GM10266 (cell line): ENCODE results near the gene HUS1B.

Source experiments
- DNase-seq: peaks from one replicate; pipeline ENCODE4 v3.0.0; 2012; ENCODE audit errors: extremely low spot score
- TF ChIP-seq, protein P1 (sequence below): IDR thresholded peaks from 2 replicates; pipeline ENCODE4 v1.5.1; 2012; ENCODE audit warnings: mild to moderate bottlenecking, low read depth; ENCODE audit not compliant: control insufficient read depth, insufficient read depth; ENCODE audit errors: missing control alignments

Gene HUS1B

DNA sequence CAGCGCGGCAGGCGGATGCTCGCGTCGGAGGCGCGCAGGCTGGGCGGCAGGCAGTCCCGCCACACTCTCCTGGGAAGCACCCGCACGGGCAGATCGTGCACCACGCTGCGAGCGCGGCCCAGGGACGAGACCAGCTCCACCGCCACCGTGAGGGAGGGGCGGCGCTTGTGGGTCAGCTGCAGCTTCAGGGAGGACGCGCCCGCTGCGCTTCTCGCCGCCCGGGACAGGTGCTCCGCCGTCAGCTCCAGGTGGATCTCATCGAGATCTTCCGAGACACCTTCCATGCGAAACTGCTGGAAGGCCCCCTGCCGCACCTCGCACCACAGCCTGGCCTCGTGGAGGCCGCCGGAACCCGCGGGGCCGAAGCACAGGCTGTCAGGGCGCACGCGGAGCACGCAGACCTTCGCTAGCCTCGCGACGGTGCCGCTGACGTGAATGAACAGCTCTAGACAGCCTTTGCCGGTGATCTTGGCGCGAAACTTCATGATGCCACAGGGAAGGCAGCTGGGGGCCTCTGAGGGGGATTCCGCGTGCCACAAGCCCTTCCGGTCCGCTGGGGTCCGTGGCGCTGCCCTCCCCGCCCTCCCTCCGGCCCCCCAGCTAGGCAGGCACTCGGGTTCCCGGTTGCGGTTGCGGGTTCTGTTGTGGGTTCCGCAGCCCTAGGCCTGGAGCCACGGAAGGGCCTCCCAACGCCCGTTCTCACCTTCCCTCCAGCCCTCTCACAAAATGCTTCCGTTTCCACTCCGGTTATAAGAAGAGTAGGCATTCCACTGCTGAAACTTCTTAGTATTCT is at the start of gene HUS1B:
TSS of gene HUS1B (minus strand) at position 641 of the 793 bp plus-strand sequence. CDS start at position 485, 156 bp downstream.
- TF ChIP-seq, protein P1, sequence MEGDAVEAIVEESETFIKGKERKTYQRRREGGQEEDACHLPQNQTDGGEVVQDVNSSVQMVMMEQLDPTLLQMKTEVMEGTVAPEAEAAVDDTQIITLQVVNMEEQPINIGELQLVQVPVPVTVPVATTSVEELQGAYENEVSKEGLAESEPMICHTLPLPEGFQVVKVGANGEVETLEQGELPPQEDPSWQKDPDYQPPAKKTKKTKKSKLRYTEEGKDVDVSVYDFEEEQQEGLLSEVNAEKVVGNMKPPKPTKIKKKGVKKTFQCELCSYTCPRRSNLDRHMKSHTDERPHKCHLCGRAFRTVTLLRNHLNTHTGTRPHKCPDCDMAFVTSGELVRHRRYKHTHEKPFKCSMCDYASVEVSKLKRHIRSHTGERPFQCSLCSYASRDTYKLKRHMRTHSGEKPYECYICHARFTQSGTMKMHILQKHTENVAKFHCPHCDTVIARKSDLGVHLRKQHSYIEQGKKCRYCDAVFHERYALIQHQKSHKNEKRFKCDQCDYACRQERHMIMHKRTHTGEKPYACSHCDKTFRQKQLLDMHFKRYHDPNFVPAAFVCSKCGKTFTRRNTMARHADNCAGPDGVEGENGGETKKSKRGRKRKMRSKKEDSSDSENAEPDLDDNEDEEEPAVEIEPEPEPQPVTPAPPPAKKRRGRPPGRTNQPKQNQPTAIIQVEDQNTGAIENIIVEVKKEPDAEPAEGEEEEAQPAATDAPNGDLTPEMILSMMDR, result no peak
- DNase-seq, result no peak

DNA sequence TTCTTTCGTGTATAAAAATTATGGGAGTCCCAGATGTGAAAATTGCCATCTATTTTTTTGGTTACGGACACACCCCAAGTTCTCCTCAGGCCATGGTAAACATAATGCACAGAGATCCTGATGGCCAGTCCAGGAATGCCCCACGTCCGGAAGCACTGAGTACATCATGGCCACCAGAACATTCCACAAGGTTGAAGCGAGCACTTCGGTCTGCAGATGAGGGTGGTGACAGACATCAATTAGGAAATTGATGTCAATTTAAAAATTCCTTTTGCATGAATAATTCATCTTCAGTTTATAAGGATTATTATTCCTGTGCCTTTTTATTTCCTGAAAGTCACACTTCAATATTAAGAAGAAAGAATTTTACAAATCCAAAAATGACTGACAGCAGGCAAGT is 49.2 kb upstream of the HUS1B start:
- TF ChIP-seq, protein P1, result no peak
- no peak for DNase-seq

DNA sequence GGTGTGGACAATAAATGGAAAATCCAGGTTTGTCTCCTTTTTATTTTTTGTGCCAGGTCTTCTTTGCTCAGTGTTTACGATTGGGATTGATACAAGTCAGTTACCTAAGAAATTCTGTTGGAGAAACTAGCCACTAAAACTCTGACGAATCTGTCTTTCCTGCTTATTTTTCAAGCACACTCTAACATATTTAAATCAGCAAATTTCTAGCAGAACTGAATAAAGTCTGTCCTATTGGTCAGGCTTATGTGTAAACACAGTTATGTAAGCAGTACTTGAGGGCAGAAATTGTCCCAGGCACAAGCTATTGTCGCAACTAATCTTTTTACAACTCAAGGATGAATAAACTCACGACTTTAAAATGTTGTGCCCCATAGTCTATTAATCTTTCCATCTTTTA is 48.1 kb upstream of the HUS1B start:
- TF ChIP-seq, protein P1, result no peak
- DNase-seq, result no peak

DNA sequence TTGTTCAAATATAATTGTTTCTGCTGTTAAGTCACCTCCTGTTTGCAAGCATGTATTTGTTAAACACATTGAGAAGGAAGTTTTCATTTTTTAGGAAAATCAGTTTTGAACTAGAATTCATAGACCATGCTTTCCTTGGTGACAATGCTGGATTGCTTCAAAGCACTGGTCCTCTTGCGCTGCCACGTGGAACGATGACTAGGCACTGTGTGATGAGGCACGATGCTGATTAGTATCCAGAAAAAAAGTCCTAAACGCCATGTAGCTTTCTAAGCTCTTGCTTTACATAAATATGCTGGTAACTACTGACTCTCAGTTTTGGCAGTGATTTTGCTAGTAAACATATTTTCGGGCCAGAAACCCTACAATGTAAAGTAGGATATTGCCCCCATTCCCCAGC is 47.1 kb upstream of the HUS1B start:
- TF ChIP-seq, protein P1, result no peak
- no peak for DNase-seq

DNA sequence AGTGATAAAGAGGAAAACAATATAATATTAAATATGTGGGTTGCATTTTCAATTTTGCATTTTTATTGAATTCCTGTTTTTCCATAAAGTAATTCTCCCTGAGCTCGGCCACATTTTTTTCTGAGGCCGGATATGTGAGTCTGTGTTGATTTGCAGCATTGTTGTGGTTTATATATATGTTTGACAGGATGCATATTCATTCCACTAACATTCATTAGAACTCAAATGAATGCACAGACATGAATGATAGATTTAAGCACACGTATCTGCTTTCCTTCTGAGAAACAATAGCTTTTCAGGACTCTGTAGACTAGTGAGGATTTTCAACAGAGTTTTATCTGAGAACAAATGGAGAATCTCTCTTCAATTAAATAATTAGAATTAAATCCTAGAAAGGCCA is 46.7 kb upstream of the HUS1B start:
- DNase-seq, result no peak
- TF ChIP-seq, protein P1, result no peak

DNA sequence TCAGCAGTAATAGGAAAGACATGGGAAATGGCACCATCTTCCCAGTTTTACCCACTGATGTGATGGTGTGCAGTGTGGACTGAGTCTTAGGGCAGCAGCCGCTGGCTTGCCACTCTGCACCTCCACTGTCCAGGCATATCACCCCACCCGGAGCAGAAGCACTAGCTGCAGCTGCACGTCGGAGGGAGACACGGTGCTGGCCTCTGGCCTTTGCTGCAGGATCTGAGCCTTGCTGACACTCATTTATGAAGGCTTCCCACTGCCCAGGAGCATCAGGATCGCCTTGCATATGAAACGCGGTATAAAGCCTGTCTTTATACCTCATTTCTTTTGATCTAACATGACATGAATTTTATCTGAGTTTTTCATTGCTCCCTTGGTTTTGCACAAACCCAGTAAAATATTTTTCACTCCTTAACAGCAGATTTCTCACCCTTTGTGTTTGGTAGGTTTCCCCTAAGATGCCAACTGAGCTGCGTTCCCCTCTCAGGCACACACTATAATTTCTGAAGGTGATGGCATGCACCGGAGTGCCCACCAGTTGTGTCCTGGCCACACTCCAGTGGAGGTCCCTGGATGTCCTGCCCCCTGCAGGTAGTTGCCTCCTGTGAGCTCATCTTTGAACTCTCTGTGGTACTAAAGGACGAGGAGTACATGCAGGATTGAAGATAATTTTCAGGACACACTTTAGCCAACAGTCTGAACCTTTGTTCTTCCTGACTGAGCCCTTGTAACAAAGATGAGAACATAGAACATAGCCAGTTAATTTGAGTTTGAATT is 45.0 kb upstream of the HUS1B start:
- TF ChIP-seq, protein P1, result no peak
- DNase-seq, result no peak

DNA sequence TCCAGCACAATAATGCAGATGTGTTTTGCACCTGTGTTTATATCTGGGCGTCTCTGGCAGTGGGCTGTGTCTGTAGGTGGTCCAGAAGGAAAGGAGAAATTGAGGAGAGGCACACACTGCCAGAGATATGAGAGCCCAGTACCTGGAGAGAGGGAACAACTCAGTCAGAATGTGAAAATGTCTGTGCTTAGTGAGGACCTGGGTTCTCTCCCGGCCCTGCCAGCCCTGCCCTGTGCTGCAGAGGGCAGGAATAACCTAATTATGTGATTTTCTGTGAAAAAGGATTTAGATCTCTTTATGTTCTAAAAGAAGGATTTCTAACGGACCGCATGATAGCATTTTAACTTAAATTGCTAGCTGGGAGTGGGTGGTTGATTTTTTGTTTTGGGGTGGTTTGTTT is 44.3 kb upstream of the HUS1B start:
- DNase-seq, result no peak
- TF ChIP-seq, protein P1, result no peak
